Peyer's patch (tissue), 4 donors: ENCODE results near the gene TSPAN17. TPM values are rescaled to one million over a fixed set of nuclear protein-coding genes. Genes with fewer than 3 reads are reported as not detected.
A peak's percentile ranks its signal among the peaks of the same experiment; 100 is the strongest.

Experiments used
- DNase-seq, 3 donors: peaks; one replicate each; pipeline ENCODE4 v3.0.0-alpha.2; 2017 to 2019
- H3K27ac ChIP-seq, 4 donors: fragments of 200-600 bp; sonication (generic); one replicate each; pipeline ENCODE4 v1.5.1; 2016 to 2019
- H3K27me3 ChIP-seq, 2 donors: fragments of 200-600 bp; sonication (generic); one replicate each; pipeline ENCODE4 v1.5.1; 2019
- H3K36me3 ChIP-seq, 3 donors: fragments of 200-600 bp; sonication (generic); one replicate each; pipeline ENCODE4 v1.5.1; 2016 to 2019
- H3K4me1 ChIP-seq, 4 donors: fragments of 200-600 bp; sonication (generic); one replicate each; pipeline ENCODE4 v1.5.1; 2016 to 2019
- H3K4me3 ChIP-seq, 4 donors: fragments of 200-600 bp; sonication (generic); 1 replicate in 3 of 4; 2 replicates in 1 of 4; pipeline ENCODE4 v1.5.1; 2016 to 2019; ENCODE audit warnings: mild to moderate bottlenecking in 1 of 4
- H3K9me3 ChIP-seq, 4 donors: fragments of 200-600 bp; sonication (generic); one replicate each; pipeline ENCODE4 v1.5.1; 2016 to 2019; ENCODE audit warnings: mild to moderate bottlenecking in 1 of 4
- CTCF ChIP-seq, 6 experiments: fragments of 450-650 bp in 4 of 6; fragments of 200-600 bp in 2 of 6; sonication (generic) in 1 of 6; IDR thresholded peaks; one replicate each; pipeline ENCODE4 v1.5.1; 2017 to 2019; ENCODE audit warnings: antibody characterized with exemption in 6 of 6, mild to moderate bottlenecking in 3 of 6, moderate library complexity in 1 of 6
- POLR2A ChIP-seq, 2 donors: fragments of 450-650 bp; IDR thresholded peaks; one replicate each; pipeline ENCODE4 v1.5.1; 2017; ENCODE audit warnings: antibody characterized with exemption in 2 of 2, mild to moderate bottlenecking in 2 of 2, moderate library complexity in 2 of 2
- total RNA-seq, 4 donors: library from RNA; depleted of rRNA; stranded (reverse); fragments of >200 nt; gene quantifications; one replicate each; pipeline ENCODE4 v1.1.0, GENCODE V29; 2016

Gene TSPAN17
- total RNA-seq, 4 donors from 2014 or later: 25.4 to 33.8 (median 28.7) TPM

GRCh38 chr5:176606875-176607274, 40.4 kb upstream of the TSPAN17 start:
- Histone ChIP-seq H3K27ac (no peak overlapping the region), H3K4me3 (no peak overlapping the region), H3K9me3 (no peaks in the 10 kb centered on the region), H3K36me3 (no peaks in the 10 kb centered on the region), H3K27me3 (no peaks in the 10 kb centered on the region), H3K4me1 (peaks cover 0 to 11% (median 5%) of the 10 kb centered on the region in 4 donors)
- no peak for DNase-seq
- TF ChIP-seq POLR2A (IDR thresholded peaks at IDR 0.05) (no peak), CTCF (IDR thresholded peaks at IDR 0.05) (no peak)

DNA sequence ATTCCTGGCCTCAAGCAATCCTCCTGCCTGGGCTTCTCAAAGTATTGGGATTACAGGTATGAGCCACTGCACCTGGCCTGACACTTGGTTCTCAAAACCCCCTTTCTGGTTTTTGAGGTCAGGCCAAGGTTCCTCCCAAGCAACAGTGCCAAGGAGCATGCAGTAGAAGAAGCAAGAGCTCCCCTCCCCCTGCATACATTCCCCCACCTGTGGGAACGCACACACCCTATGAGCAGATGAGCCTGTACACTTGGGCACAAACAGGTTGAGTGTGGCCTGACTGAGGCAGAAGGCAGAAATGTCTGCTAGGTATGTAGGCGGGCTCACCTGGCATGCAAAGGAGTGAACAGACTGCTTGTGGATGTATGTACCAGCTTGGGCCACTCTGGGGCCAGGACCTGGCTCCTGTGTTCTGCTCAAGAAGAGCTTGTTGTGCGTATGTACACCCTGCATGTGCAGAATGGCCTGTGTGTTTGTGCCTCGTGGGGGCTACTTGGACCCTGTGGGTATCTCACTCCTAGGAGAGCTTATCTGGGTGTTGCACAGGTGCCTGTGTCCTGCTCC, 39.1 kb upstream of the TSPAN17 start:
- Histone ChIP-seq H3K27me3 (no peaks in the 10 kb centered on the region), H3K4me3 (no peak overlapping the region), H3K36me3 (no peaks in the 10 kb centered on the region), H3K4me1 (peaks cover 0 to 11% (median 5%) of the 10 kb centered on the region in 4 donors), H3K9me3 (no peaks in the 10 kb centered on the region), H3K27ac (no peak overlapping the region)
- TF ChIP-seq CTCF (IDR thresholded peaks at IDR 0.05) (no peak), POLR2A (IDR thresholded peaks at IDR 0.05) (no peak)
- no peak for DNase-seq

DNA sequence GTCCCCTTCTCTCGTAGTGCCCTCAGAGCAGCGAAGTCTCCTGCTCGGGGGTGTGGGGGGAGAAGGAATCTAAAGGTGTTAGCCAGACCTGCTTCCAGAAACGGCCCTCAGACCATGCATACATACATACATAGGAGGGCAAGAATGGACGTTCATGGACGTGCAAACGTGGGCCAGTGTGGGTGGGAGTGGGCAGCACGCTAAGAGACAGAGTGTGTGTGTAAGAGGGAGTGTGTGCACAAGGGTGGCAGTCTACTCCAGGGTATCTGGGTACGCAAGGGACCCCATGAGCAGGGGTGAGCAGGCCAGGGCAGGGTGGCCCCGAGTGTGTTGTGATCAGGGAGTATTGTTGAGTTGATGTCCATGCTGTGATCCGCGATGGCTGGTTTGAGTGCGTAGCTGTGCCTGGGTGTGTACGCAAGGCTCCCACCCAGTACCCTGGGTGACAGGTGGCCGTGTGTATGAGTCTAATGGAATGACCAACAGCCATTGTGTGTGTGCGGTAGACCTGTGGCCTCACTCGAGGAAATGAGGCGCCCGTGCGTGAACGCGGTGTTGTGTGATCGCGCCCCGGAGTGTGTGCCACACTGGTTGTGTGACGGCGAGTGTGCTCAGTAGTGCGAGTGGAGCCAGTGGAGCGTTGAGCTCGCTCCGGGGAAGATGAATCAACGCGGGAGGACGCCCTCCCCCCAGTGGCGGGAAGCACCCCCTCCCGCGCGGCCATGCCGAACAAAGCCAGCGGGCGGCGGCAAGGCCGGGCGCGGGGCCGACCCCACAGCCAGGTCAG, 38.2 kb upstream of the TSPAN17 start:
- Histone ChIP-seq H3K36me3 (no peaks in the 10 kb centered on the region), H3K27ac (peak overlapping the region in 1 of 4 donors; percentile 60), H3K4me3 (peak overlapping the region; percentile 51 to 88 (median 84)), H3K4me1 (peaks cover 0 to 11% (median 5%) of the 10 kb centered on the region in 4 donors), H3K9me3 (no peaks in the 10 kb centered on the region), H3K27me3 (no peaks in the 10 kb centered on the region)
- no peak for TF ChIP-seq CTCF (IDR thresholded peaks at IDR 0.05)
- no peak for TF ChIP-seq POLR2A (IDR thresholded peaks at IDR 0.05)
- no peak for DNase-seq

DNA sequence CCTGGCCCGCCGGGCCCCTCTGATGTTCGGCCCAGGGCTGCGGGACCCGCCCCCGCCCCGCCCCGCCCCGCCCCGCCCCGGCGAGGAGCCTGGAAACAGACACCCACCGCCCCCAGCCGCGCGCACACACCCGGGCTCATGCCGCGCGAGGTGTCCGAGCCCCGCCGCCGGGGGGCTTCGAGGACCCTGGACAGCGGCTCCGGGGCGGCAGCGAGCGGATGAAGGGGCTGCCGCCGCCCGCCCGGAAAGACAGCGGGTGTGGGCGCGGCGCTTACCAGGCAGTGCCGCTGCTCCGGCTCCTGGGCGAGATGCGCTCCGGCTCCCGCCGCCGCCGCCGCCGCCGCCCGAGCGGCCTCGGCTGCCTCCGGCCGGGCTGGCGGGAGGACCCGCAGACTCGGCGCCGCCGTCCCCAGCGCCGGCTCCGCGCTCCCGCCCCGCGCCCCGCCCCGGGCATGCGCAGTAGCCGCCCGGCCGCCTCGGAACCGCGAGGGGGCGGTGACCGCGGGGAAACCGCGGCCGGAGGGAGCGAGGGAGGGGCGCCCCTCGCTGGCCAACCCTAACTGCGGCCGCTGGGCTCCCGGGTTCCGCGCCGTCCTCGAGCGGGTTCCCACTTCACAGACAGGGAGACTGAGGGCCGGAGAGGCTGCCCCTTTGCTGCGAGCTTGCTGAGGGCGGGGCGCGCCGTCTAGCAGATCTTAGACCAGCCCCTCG, 37.4 kb upstream of the TSPAN17 start, which contains the start of gene GPRIN1:
GPRIN1 (minus strand) TSS at position 433 of the 711 bp plus-strand sequence. CDS start 10,322 bp downstream, outside the sequence.
- no peak for TF ChIP-seq POLR2A (IDR thresholded peaks at IDR 0.05)
- TF ChIP-seq CTCF (IDR thresholded peaks at IDR 0.05): peak in 4 of 6 experiments; percentile 8 to 50 (median 47)
- DNase-seq: peak; percentile 39 to 74 (median 60)
- Histone ChIP-seq H3K27ac (peak within 1 kb of the TSS in 2 of 4 donors; percentile 13 to 60), H3K4me1 (peaks cover 0 to 11% (median 5%) of the 10 kb centered on the region in 4 donors), H3K27me3 (no peaks in the 10 kb centered on the region), H3K9me3 (no peaks in the 10 kb centered on the region), H3K4me3 (peak within 1 kb of the TSS; percentile 51 to 88 (median 84)), H3K36me3 (no peaks in the 10 kb centered on the region)

- H3K4me1 ChIP-seq: peaks cover 0 to 11% (median 5%) of the 10 kb centered on the region in 4 donors
- H3K4me3 ChIP-seq: peak overlapping the region; percentile 51 to 88 (median 84)
- no peaks in the 10 kb centered on the region for H3K27me3 ChIP-seq
- no peaks in the 10 kb centered on the region for H3K9me3 ChIP-seq
- H3K27ac ChIP-seq: peak overlapping the region in 2 of 4 donors; percentile 13 to 46
- H3K36me3 ChIP-seq: no peaks in the 10 kb centered on the region
- no peak for DNase-seq
- TF ChIP-seq CTCF (IDR thresholded peaks at IDR 0.05): no peak
- TF ChIP-seq POLR2A (IDR thresholded peaks at IDR 0.05): no peak
Measured at GRCh38 chr5:176610435-176610773, 36.9 kb upstream of the TSPAN17 start.
